RKO (cell line): ENCODE measurements around the gene HAT1.
"Not testable (repeated sequence)": the region's sequence is repeated elsewhere in the genome, so short reads cannot be mapped to it uniquely, and the experiment has no call there.

Source experiments
- DNase-seq: peaks from one replicate; pipeline ENCODE4 v3.0.0-alpha.2; 2016; ENCODE audit warnings: low spot score

HAT1 gene, protein sequence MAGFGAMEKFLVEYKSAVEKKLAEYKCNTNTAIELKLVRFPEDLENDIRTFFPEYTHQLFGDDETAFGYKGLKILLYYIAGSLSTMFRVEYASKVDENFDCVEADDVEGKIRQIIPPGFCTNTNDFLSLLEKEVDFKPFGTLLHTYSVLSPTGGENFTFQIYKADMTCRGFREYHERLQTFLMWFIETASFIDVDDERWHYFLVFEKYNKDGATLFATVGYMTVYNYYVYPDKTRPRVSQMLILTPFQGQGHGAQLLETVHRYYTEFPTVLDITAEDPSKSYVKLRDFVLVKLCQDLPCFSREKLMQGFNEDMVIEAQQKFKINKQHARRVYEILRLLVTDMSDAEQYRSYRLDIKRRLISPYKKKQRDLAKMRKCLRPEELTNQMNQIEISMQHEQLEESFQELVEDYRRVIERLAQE

GRCh38 chr2:171922230-171923022 lies at the start of gene HAT1:
Gene HAT1, plus strand, starts transcription at chr2:171922461. Its CDS starts 40 bp downstream, at chr2:171922501.
- peak; percentile 98 for DNase-seq

- DNase-seq = no peak
Measured at GRCh38 chr2:171874517-171874916, 47.7 kb upstream of the HAT1 start.

DNA sequence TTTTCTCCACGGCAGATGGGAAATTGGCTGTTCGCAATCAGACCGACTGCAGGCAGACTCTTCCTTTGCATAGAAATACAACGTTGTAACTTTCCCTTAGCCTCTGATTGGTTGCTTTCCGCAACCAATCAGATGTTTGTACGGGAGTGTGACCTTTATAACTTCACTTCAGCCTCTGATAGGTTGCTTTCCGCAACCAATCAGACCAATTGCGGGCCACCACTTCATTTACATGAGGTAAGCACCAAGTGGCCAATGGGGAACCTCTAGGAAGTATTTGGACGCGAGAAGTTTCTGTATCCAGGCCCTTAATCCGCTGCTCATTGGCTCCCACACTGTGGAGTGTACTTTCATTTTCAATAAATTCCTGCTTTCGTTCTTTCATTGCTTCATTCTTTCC lies 47.3 kb upstream of the HAT1 start:
- DNase-seq = no peak

DNA sequence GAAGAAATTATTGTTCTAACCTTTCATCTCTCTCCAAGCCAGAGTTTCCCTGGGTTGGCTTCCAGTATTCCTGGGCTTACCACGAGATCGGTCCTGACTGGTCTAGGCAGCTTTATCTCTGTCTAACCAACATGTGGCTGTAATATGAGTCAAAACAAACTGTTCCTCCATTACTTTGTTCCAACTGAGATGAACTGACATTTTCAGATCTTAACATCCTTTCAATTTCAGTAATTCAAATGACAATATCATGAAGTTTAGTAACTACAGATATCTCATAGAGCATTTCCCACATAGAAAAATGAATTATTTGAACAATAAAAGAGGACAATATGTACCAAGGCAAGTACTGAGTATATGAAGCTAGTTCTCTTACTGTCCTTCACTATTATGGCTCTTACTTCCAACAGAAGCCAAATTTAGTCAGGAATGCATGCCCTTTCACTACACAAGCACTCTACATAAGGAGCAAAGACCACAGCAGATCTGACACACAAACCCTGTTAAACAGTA lies 43.7 kb upstream of the HAT1 start:
- DNase-seq = no peak

DNA sequence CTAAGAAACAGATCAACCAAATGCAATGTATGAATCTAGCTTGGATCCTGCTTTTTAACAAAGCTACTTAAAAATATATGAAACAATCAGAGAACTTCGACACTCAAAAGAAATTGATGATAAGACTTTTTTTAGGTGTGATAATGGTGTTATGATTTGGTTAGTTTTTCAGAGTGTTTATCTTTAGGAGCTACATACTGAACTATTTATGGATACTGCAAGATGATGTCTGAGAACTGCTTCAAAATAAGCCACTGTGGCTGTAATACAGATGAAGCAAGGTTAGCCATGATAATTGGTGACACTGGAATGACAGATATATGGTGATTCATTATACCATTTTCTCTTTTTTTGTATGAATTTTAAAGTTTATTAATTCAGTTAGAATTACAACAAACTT lies 42.4 kb upstream of the HAT1 start:
- no peak for DNase-seq

DNA sequence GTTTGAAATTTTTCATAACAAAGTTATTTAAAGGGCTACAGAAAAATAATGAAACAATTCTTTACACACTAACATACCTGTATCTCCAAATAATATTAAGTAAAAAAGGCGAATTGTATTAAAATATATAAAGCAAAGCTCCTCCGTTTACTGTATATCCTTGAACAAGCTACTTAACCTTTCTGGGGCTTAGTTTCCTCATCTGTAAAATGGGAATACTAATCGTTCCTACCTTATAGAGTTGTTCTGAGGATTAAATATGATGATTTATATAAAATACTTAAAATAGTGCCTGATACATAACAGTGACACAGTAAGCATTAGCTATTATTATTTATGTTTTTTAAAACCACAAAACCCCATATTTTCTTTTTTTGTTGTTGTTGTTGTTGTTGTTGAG lies 41.5 kb upstream of the HAT1 start:
- no peak for DNase-seq

GRCh38 chr2:171882089-171882769 lies 40.0 kb upstream of the HAT1 start:
- no peak for DNase-seq

DNA sequence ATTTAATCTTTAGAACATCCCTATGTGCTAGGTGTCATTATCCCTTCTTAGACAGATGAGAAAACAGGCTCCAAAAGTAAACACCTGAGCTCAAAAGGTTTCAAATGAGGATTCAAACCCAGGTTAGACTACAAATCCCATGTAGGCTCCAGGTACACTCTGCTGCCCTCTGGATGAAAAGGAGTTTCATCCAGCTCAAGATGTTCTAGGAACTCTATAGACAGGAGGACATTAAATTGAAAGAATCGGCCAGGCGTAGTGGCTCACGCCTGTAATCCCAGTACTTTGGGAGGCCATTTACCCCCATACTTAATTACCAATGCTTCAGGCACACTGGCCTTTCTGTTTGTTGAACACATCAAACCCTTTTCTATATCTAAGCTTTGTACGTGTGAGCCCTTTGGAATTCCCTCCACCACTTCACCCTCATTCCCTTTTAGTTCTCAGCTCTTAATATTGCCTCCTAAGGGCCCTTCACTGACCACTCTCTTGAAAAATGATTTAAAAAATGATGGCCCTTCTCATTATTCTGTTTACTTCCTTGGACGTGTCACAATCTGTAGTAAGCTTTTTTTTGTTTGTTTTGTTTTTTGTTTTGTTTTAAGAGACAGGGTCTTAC lies 38.9 kb upstream of the HAT1 start:
- DNase-seq = no peak

DNA sequence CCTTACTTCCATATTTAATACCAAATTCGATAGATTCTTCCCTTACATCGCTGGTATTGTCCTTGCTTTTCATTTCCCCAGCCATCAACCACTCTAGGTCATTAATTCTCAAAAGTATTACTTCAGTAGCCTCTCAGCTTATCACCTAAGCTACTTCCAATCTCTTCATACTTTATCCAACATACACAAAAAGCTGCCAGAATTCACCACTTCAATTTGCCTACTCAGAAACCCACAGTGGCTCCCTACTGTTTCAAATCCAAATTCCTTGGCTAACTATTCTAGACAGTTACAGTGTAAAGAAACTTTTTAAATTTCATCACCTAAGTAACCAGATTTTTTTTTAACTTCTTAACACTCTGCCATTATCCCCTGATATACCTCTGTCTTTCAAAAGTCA lies 32.9 kb upstream of the HAT1 start:
- DNase-seq = no peak

DNA sequence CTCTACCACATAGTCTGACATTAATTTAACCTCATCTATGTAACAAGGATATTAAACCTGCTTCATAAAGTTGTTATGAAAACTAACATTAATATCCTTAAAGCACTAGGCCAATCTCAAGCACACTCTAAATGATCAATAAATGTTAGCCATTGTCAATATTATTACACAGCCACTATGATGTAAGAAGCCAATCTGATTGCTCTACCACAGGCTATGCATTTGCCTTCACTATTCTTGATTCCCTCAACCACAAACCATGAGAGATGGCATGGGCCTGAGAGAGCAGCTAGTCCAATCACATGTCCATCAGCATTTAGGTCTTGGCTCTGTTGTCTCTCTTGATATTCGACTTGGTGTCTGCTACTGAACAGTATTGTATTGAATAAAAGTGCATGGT lies 32.5 kb upstream of the HAT1 start:
- DNase-seq = no peak

DNA sequence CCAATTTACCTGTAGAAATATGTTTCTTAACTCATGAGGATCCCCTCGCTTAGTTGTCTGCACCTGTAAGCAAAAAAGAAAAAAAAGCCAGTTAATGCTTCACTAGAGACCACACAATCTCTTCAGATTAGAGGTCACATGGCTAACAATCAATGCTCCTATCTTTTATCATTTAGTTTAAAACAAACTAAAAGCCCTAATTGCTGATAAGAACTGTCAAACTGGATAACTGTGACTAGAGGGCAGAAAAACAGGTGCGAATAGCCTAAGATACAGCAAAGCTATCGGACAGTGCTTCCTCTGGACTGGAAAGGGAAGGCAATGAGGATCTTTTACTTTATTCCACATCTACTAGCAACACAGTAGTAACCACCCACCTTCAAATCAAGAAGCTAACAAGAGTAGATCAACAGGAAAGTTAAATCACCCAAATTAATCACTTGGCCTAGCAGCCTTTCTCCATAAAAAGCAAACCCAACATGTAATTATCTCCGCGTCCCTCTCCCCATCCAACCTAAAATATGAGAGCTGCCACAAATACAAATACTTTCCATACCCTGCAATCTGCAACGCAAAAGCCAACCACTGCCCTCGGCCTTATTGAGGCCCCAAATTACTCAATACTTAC lies 29.0 kb upstream of the HAT1 start:
- peak; percentile 38 for DNase-seq

DNA sequence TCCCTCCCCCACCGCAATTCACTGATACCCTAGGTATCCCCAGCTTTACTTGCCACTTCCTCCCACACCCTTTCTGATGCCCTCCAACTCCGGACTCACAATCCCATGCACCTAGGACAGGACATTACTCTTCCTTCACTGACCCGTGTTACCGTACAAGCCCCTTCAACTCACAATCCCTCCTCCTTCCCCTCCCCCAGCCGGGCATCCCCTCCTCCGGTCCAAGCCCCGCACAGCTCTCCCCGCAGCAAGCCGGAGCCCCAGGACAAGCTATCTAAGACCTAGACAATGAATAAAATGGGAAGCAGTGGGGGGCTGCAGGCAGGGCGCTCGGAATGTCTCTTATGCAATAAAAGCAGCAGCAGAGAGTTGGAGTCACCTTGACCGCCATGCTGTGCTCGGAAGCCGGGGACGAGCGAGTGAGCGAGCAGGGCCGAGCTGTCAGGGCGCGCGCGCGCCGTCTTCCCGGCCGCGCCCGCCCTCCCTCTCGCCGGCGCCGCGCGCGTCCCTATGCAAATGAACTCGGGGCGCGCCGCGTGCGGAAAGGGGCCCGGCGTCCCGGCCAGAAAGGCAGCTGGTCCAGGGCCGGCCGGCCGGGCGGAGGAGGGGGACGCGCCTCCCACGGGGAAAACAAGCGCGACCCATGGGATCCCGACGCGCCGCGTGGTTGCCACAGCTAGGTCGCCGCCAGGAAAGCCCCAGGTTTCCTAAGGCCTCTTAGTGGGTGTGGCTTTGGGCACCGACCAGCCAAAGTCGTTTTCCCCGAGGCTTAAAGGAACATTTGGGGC lies 28.2 kb upstream of the HAT1 start, which contains the start of gene SLC25A12:
Gene SLC25A12 (minus strand): TSS at position 421 of the 788 bp plus-strand sequence. CDS start 30 bp downstream, at position 391.
- peak; percentile 89 for DNase-seq

- no peak for DNase-seq
Measured at GRCh38 chr2:171894612-171894947, 27.7 kb upstream of the HAT1 start.

- no peak for DNase-seq
Measured at GRCh38 chr2:171895786-171896185, 26.5 kb upstream of the HAT1 start.

DNA sequence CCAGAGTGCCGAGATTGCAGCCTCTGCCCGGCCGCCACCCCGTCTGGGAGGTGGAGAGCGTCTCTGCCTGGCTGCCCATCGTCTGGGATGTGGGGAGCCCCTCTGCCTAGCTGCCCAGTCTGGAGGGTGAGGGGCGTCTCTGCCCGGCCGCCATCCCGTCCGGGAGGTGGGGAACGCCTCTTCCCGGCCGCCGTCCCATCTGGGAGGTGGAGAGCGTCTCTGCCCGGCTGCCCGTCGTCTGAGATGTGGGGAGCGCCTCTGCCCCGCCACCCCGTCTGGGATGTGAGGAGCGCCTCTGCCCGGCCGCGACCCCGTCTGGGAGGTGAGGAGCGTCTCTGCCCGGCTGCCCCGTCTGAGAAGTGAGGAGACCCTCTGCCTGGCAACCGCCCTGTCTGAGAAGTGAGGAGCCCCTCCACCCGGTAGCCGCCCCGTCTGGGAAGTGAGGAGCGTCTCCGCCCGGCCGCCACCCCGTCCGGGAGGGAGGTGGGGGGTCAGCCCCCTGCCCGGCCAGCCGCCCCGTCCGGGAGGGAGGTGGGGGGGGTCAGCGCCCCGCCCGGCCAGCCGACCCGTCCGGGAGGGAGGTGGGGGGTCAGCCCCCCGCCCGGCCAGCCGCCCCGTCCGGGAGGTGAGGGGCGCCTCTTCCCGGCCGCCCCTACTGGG lies 22.5 kb upstream of the HAT1 start:
- DNase-seq = not testable (repeated sequence)

GRCh38 chr2:171902840-171903420 lies 19.3 kb upstream of the HAT1 start:
- no peak for DNase-seq

- DNase-seq = no peak
Measured at GRCh38 chr2:171908235-171908634, 14.0 kb upstream of the HAT1 start.

DNA sequence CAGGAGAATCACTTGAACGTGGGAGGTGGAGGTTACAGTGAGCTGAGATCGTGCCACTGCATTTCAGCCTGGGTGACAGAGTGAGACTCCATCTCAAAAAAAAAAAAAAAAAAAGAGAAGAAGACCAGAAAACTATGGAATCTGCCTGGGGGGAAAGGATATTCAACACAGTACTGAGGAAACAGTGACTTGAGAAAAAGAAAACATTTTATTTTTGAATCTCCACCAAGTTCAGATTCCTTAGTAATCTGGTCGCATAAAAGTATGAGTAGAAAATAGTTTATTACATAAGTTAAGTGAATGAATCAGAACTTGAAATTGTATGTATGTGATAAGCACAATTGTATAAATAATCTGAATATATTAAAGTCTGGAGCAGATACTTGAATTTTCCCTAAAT lies 13.0 kb upstream of the HAT1 start:
- DNase-seq = no peak

DNA sequence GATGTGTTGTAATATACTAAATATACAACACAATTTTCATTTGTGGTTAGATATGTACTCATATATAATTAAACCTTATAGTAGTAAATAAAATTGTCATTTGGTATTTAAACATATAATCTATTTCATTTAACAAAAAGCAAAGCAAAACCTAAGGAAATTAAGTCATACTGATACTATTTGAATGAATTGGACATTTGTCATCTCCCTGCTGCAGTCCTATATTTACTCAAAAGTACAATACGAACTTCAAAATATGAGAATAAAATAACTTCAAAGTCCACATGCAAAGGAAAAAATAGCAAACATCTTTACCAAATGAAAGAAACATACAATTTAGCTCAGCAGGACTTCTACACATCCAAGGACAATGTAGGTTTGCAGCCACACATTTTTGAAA lies 11.8 kb upstream of the HAT1 start:
- no peak for DNase-seq

GRCh38 chr2:171913517-171913916 lies 8.7 kb upstream of the HAT1 start:
- no peak for DNase-seq
